Esophagus mucosa (tissue), 1 donor: ENCODE results near the gene INKA1. TPM values are rescaled to one million over a fixed set of nuclear protein-coding genes. Genes with fewer than 3 reads are reported as not detected.
"Not testable (repeated sequence)": the region's sequence is repeated elsewhere in the genome, so short reads cannot be mapped to it uniquely, and the experiment has no call there.

Experiments
- ATAC-seq: fragments of 200-7000 bp; cut with Tn5 transposase; one replicate; pipeline ENCODE4 v1.9.1; 2020
- total RNA-seq: library from RNA; stranded (reverse); gene quantifications from one replicate; pipeline ENCODE4 v1.2.4, GENCODE V29; 2023
- donor health status: DM: yes; HTN: yes; CAD: no.

The INKA1 gene
- total RNA-seq, 1 donor from 2014 or later, result 14.2 TPM

DNA sequence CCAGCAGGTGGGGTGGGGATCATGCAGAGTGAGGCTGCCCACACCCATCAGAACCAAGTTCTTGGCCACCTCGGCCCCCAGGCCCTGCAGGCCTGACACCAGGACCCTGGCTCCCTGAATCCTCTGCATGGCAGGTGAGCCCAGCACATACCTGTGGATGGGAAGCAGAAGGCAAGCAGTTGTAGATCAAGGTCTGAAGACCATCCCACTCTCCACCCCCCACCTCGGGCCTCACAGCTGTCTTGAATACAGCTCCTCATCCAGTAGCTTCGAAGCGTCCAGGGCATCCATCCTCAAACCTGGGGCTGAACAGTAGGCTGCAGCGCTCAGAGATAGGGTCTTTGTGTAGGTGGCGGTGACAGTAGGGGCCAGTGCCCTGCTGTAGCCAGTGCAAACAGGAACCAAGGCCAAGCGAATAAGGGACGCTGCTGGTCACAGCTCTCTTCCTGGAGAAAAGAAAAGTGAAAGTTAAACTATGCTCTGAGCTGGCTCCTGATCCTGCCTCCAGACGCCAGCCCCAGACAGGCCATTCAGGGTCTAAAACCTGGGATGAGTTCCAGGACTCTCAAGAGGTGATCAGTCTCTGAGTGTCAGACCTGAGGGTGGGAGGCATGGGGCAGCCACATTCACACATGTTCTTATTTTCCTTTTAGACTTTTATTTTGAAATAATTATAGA, 10.6 kb downstream of the INKA1 start, which contains the start of gene UBA7:
Gene UBA7 (minus strand): TSS at position 457 of the 678 bp plus-strand sequence. CDS start 166 bp downstream, at position 291.
- peak; percentile 64 for ATAC-seq

DNA sequence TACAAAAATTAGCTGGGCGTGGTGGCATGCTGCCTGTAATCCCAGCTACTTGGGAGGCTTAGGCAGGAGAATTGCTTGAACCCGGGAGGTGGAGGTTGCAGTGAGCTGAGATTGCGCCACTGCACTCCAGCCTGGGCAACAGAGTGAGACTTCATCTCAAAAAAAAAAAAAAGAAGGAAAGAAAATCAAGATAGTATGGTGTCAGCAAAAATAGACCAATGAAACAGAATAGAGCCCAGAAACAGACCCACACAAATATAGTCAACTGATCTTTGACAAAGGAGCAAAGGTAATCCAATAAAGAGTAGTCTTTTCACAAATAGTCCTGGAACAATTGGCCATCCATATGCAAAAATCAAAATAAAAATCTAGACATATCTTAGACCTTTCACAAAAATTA, 20.1 kb downstream of the INKA1 start:
- not testable (repeated sequence) for ATAC-seq

DNA sequence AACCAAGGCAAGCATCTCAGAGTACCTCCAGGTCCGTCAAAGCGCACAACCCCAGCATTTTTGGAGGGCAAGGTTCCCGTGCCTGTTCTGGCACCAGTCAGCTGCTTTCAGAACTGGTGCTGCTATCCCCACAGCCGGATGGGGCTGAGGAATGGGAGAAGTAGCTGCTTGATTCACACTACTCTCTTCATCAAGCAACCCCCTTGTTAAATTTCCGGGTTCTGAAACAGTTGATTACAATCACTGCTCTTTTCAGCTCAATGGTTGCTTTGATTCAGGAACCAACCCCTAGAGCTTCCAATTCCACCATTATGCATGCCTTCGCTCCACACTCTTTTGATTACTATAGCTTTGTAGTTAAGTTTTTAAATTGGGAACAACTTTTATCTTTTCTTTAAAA, 23.0 kb downstream of the INKA1 start:
- ATAC-seq, result no peak

DNA sequence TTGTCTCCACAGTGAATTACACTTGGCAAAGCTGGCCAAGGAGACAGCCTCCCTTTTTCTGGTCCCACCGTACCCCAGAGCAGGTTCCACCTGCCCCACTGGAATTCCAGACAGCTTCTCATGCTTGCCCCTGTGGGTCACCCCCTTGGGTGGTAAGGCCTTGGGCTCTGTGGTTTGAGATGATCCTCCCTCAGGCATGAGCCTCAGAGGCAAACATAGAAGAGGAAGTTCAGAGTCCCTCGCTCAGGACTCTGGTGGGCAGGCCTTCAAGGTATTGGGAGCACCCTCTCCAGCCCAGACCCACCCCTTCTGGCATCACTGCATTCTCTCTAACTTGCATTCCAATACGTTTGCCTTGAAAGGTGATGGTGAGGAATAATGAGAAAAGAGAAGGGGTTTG, 28.3 kb downstream of the INKA1 start:
- no peak for ATAC-seq

DNA sequence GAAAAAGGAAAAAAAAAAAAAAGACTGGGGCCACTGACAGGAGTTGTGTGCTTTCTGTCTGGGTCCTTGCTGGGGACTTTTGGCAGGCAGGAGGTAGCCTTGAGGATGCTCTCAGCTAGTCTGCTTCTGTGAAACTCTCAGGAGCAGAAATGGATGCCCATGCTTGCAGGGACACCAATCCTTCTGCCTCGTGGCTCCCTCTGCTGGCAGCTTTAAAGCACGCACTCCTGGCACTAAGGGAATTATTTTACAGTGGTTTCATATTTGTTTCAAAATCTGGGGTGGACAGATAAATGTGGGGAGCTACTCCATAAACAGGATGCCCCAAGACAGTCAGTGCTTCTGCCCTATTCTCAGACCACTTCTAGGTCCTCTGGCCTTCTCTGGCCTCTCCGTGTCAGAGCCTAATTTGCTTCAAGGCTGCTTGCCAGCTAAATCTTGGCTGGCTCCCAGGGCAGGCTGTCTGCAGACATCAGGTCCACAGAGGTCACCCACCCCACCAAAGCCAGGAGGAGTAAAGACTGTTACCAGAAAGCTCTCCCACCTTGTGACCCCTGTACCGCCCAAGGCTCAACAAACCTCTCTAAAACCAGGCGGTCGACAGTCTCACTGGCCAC, 36.2 kb downstream of the INKA1 start:
- peak; percentile 84 for ATAC-seq

DNA sequence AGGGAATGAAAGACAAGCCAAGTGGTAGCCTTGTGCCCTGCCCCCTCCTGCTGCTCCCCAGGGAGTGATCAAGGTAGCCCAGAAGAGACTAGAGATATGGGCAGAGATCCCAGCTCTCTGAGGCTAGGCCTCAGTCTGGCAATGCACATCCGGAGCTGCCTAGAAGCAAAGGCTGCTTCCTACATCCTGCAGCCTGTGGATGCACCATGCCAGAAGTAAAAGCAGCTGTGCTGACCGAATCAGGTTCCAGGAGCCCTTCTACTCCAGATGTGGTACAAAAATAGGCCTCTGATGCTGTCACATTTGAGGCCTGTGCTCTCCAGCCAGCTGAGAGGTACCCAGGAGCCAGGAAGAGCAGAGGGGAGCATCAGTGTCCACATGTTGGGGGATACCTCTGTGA, 37.3 kb downstream of the INKA1 start:
- ATAC-seq, result no peak

DNA sequence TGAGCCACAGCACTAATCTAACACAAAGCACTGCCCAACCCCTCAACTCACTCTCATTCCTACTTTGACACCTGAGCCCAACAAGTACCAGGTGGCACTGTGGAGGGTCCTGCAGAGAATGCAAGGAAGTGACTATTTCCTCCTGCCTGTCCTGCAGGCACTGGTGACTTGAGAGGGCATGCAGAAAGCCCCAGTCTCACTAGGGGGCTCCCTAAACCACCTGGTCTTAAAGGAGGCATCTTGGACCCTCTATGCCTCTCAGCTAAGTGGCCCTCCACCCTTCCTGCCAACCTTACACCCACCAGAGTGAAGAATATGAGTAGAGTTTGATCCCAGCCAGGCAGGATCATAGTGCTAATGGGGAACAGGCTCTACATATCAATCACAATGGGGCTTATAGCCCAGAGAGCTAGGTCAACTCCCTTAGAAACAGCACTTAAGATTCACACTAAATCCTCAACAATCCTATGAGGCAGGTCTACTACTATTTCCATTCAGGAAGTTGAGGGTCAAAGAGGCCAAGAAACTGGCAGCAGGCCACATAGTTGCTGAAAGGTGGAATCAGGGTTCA, 38.1 kb downstream of the INKA1 start:
- no peak for ATAC-seq

DNA sequence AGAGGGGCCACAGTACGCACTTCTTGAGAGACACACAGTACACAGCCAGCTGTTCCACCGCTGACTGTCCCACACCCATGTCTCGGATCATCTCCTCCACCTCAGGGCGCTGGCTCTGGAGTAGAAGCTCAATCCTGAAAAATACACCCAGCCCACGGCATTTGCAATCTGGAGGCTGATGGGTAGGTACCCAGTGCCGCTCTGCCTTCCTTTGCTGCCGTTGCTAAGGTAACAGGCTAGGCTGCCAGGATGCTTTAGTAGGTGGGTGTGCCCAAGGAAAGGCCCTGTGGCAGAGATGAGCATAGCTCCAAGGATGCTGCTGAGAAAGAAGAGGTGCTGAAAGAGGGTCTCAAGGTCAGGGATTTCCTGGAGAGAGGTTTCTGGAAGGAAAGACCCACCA, 38.7 kb downstream of the INKA1 start:
- ATAC-seq, result no peak

DNA sequence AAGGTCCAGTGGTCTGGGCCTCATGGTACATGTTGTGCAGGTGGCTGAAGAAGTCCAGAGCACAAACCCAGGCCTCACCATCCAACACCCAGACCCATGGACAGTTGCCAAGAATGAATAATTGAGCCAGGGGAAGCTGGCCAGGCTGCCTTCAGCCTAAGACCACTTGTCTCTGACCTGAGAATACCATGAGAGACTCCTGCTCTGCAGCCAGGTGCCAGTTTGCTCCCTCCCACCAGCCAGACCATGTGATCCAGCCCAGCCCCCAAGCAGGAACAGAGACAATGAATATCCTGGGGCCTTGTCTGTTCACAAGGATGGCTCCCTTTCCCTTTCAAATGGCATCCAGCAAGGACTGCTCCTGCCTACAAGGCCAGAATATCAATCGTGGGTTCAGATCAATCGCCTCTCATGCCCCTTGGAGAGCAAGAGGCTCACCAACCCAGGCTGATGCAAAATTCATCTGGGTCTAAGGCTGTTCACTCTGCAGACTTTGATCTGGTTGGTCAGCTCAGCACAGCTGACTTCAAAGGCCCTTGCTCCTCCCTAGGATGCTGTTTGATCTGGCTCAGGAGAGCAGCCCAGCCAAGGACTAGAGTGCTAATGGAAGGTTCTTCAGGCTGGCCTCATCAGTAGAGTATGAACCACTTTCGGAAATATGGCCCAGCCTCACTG, 39.9 kb downstream of the INKA1 start:
- no peak for ATAC-seq

DNA sequence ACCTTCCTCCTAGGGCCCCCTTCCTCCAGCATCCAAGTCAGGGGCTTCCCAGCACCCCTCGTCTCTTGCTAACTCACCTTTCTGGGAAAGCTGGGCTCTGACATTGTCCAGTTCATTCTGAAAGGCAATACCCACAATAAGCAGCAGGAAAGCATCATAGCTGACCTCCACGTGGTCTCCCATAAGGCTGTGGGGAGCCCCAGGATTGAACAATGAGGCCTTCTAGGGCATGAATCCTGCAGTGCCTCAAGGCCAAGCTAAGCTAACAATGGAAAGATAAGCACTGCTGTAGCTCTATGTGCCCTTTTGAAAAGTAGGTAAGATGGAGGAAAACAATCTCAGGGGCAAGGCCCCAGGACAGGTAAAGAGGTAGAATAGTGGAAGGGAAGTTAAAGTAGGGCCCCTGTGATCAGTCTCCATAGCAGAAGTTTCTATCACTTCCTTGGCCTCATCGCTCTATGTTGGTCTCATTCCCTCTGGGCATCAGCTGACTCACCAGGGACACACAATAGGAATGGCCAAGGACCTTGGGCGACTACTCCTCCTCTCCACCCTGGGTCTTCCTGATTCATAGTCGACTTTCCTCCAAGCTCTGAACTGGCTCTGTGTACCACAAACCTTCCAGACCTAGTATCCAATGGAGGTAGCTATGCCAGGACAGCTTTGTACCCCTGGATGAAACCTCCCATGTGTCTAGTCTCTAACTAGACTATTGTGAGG, 41.6 kb downstream of the INKA1 start:
- ATAC-seq, result no peak

DNA sequence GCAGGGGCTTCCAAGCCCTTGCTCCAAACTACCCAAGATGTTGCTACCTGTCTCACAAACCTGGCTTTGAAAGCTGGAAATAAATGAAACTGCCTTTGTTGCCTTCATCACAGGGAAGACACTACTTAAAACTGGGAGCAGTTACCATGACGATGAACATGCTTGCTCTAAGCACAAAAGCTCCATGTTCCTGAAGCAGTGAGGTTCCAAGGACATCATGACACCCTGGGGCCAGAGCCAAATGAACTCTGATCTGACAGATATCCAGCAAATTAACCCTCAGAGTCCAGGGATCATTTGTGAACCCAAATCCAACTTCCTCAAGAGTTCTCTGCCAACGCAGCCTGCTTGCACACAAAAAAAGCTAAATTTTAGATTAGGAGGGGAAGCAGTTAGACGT, 42.6 kb downstream of the INKA1 start:
- no peak for ATAC-seq

Other genes starting within 250 kb of the INKA1 start
- gene BSN, start 248.8 kb upstream of the INKA1 start, total RNA-seq, result 0.08 TPM
- gene APEH, start 128.9 kb upstream of the INKA1 start, total RNA-seq, result 103 TPM
- gene MST1, start 113.8 kb upstream of the INKA1 start, total RNA-seq, result 7.6 TPM
- 19.4 TPM for gene RNF123, start 113.7 kb upstream of the INKA1 start, total RNA-seq
- not detected for gene AMIGO3, start 83.6 kb upstream of the INKA1 start, total RNA-seq
- 22.5 TPM for gene GMPPB, start 79.3 kb upstream of the INKA1 start, total RNA-seq
- gene IP6K1, start 16.7 kb upstream of the INKA1 start, total RNA-seq, result 19.9 TPM
- gene CDHR4, start 3.4 kb upstream of the INKA1 start, total RNA-seq, result not detected
- 15.3 TPM for gene UBA7, start 10.7 kb downstream of the INKA1 start, total RNA-seq
- 5.5 TPM for gene TRAIP, start 53.3 kb downstream of the INKA1 start, total RNA-seq
- gene CAMKV, start 66.6 kb downstream of the INKA1 start, total RNA-seq, result not detected
- 14.1 TPM for gene MST1R, start 100.6 kb downstream of the INKA1 start, total RNA-seq
- gene MON1A, start 126.5 kb downstream of the INKA1 start, total RNA-seq, result 8.5 TPM
- 32.0 TPM for gene RBM6, start 136.9 kb downstream of the INKA1 start, total RNA-seq